HepG2 (cell line): ENCODE measurements around the gene BCLAF1. TPM values are rescaled to one million over a fixed set of nuclear protein-coding genes. Genes with fewer than 3 reads are reported as not detected.
A peak's percentile ranks its signal among the peaks of the same experiment; 100 is the strongest.

Experiments
- ATRX ChIP-seq: sonication (generic); formaldehyde crosslinking; IDR thresholded peaks from 2 replicates; pipeline ENCODE4 v1.4.0; 2020; ENCODE audit warnings: missing genetic modification reagents, borderline replicate concordance
- BRF2 ChIP-seq: sonication (generic); formaldehyde crosslinking; IDR thresholded peaks from 2 replicates; pipeline ENCODE4 v1.8.1; 2022; ENCODE audit warnings: mild to moderate bottlenecking, missing genetic modification reagents
- CEBPG ChIP-seq: IDR thresholded peaks from 2 replicates; pipeline ENCODE4 v1.6.1; 2016
- CSRNP1 ChIP-seq: sonication (generic); formaldehyde crosslinking; IDR thresholded peaks from 2 replicates; pipeline ENCODE4 v1.8.1; 2023; ENCODE audit warnings: mild to moderate bottlenecking, missing genetic modification reagents
- CTCF ChIP-seq: sonication (generic); formaldehyde crosslinking; IDR thresholded peaks from 2 replicates; pipeline ENCODE4 v1.5.0; 2020; ENCODE audit warnings: mild to moderate bottlenecking, missing genetic modification reagents, moderate library complexity
- ETV6 ChIP-seq: sonication (generic); formaldehyde crosslinking; conservative IDR thresholded peaks from 2 replicates; pipeline ENCODE4 v1.4.0; 2020; ENCODE audit warnings: missing genetic modification reagents
- FOXM1 ChIP-seq: sonication (generic); formaldehyde crosslinking; IDR thresholded peaks from 2 replicates; pipeline ENCODE4 v1.5.0; 2020; ENCODE audit warnings: missing genetic modification reagents
- FUBP1 ChIP-seq: sonication (generic); formaldehyde crosslinking; IDR thresholded peaks from 2 replicates; pipeline ENCODE4 v1.5.1; 2020; ENCODE audit warnings: missing genetic modification reagents, mild to moderate bottlenecking, borderline replicate concordance
- HNRNPH1 ChIP-seq: fragments of 200-400 bp; formaldehyde crosslinking; optimal IDR thresholded peaks from 2 replicates; pipeline ENCODE3; 2017; ENCODE audit warnings: mild to moderate bottlenecking, low read depth, low read length
- KLF13 ChIP-seq: sonication (generic); formaldehyde crosslinking; IDR thresholded peaks from 2 replicates; pipeline ENCODE4 v1.4.0; 2020; ENCODE audit warnings: mild to moderate bottlenecking, missing genetic modification reagents
- MTA3 ChIP-seq: sonication (generic); formaldehyde crosslinking; IDR thresholded peaks from 2 replicates; pipeline ENCODE4 v1.4.0; 2020; ENCODE audit warnings: missing genetic modification reagents
- POGK ChIP-seq: sonication (generic); formaldehyde crosslinking; conservative IDR thresholded peaks from 2 replicates; pipeline ENCODE4 v1.8.0; 2022; ENCODE audit warnings: mild to moderate bottlenecking, moderate library complexity, missing genetic modification reagents
- PRMT3 ChIP-seq: sonication (generic); formaldehyde crosslinking; IDR thresholded peaks from 2 replicates; pipeline ENCODE4 v1.8.1; 2022; ENCODE audit warnings: low read depth, mild to moderate bottlenecking, moderate library complexity, missing genetic modification reagents, borderline replicate concordance
- SCMH1 ChIP-seq: sonication (generic); formaldehyde crosslinking; IDR thresholded peaks from 2 replicates; pipeline ENCODE4 v1.9.0; 2021; ENCODE audit warnings: missing genetic modification reagents, mild to moderate bottlenecking, borderline replicate concordance
- STAG1 ChIP-seq: sonication (generic); formaldehyde crosslinking; IDR thresholded peaks from 2 replicates; pipeline ENCODE4 v1.4.0; 2020; ENCODE audit warnings: missing genetic modification reagents
- TBX2 ChIP-seq: sonication (generic); formaldehyde crosslinking; IDR thresholded peaks from 2 replicates; pipeline ENCODE4 v1.5.0; 2020; ENCODE audit warnings: missing genetic modification reagents, mild to moderate bottlenecking, borderline replicate concordance
- TEF ChIP-seq: sonication (generic); formaldehyde crosslinking; IDR thresholded peaks from 2 replicates; pipeline ENCODE4 v1.5.0; 2020; ENCODE audit warnings: missing genetic modification reagents
- ZBTB7B ChIP-seq: sonication (generic); formaldehyde crosslinking; IDR thresholded peaks from 2 replicates; pipeline ENCODE4 v1.4.0; 2020; ENCODE audit warnings: missing genetic modification reagents
- ZNF496 ChIP-seq: sonication (generic); formaldehyde crosslinking; IDR thresholded peaks from 2 replicates; pipeline ENCODE4 v1.8.1; 2023; ENCODE audit warnings: mild to moderate bottlenecking, moderate library complexity, missing genetic modification reagents; ENCODE audit not compliant: insufficient replicate concordance
- ZNF740 ChIP-seq: sonication (generic); formaldehyde crosslinking; IDR thresholded peaks from 2 replicates; pipeline ENCODE4 v1.4.0; 2020; ENCODE audit warnings: missing genetic modification reagents
- polyA plus RNA-seq, 8 experiments: library from polyadenylated mRNA; depleted of rRNA in 3 of 8; stranded (reverse) in 7 of 8; unstranded in 1 of 8; fragments of >200 nt; fragmentation: Illumina TruSeq in 4 of 8; extraction: Trizol in 4 of 8; gene quantifications; 2 replicates each; pipeline versions ENCODE4 v1.2.1 to v1.2.3, GENCODE V29; 2011 to 2016; ENCODE audit warnings: low read depth in 4 of 8, missing spikeins in 1 of 8, mixed read lengths in 1 of 8; ENCODE audit not compliant: insufficient read depth in 1 of 8
- total RNA-seq, 5 experiments: library from RNA; depleted of rRNA; stranded (reverse); fragments of >200 nt; fragmentation: Illumina TruSeq; extraction: Trizol; gene quantifications; 2 replicates each; pipeline ENCODE4 v1.2.3, GENCODE V29; 2016; ENCODE audit warnings: low read depth in 1 of 5

The BCLAF1 gene
- total and polyA plus RNA-seq, 2 of the 13 experiments (the other 11 are each of a cell fraction or from before 2014, with no cell fraction given), result 55.3 to 292 TPM

- no peak for TF ChIP-seq FOXM1 (CRISPR knock-in tag)
- no peak for TF ChIP-seq MTA3 (CRISPR knock-in tag)
- TF ChIP-seq CTCF (CRISPR knock-in tag), result peak; percentile 86
- no peak for TF ChIP-seq ATRX (CRISPR knock-in tag)
- no peak for TF ChIP-seq CEBPG (CRISPR knock-in tag)
- TF ChIP-seq TEF, result no peak
- no peak for TF ChIP-seq ZNF740 (CRISPR knock-in tag)
- no peak for TF ChIP-seq SCMH1
- no peak for TF ChIP-seq KLF13 (CRISPR knock-in tag)
- TF ChIP-seq HNRNPH1, result no peak
- peak; percentile 83 for TF ChIP-seq STAG1
- no peak for TF ChIP-seq ZBTB7B (CRISPR knock-in tag)
- TF ChIP-seq ETV6 (CRISPR knock-in tag), result no peak
- TF ChIP-seq CSRNP1 (CRISPR knock-in tag), result no peak
- TF ChIP-seq FUBP1, result no peak
- no peak for TF ChIP-seq TBX2
- TF ChIP-seq ZNF496 (CRISPR knock-in tag), result no peak
- no peak for TF ChIP-seq BRF2 (CRISPR knock-in tag)
- no peak for TF ChIP-seq PRMT3
- TF ChIP-seq POGK, result no peak
Measured at GRCh38 chr6:136317021-136317694, 27.5 kb upstream of the BCLAF1 start (continued).
